NCI-H1436 treated with DMSO at 0.1 percent for 48 hours (cell line): ENCODE measurements around the gene KCNT2.

Experiments
- DNase-seq: peaks from one replicate; lab custom pipeline; 2025; lab: John Stamatoyannopoulos, UW

KCNT2 gene

GRCh38 chr1:196450143-196451095 lies 157.8 kb downstream of the KCNT2 start:
- no peak for DNase-seq

DNA sequence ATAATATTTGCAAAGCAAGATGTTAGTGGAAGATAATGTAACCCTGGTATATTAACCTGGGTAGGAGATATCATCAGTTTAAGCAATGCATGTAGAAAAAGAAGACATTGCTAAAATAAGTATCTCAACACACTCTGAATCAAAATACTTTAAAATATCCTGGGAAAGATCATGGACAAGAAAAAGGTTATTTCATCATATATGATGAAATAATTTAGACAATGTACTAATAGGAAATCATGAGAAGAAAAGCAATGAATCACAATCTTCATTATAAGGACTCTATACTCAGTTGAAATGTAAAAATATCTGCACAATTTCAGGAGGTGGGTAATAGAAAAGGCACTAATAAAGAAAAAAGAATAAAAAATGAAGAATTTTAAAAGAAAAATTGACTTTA lies 158.8 kb downstream of the KCNT2 start:
- no peak for DNase-seq

DNA sequence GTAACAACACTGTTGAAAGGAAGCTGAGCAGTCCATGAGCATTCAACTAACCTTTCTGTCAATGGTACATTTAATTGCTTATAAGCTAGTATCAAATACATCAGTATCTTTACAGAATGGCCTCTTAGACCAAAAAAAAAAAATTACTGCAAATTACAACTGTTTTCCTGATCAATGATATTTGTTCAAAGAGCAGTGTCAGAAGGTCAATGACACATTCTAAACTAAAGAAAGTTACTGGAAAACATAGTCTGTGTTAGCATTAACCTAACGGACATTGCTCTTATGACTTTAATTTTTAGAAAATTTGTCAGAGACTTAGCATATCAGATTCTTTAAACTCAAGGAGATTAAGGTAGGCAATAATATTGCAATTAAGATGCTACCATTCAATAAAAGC lies 162.5 kb downstream of the KCNT2 start:
- no peak for DNase-seq

DNA sequence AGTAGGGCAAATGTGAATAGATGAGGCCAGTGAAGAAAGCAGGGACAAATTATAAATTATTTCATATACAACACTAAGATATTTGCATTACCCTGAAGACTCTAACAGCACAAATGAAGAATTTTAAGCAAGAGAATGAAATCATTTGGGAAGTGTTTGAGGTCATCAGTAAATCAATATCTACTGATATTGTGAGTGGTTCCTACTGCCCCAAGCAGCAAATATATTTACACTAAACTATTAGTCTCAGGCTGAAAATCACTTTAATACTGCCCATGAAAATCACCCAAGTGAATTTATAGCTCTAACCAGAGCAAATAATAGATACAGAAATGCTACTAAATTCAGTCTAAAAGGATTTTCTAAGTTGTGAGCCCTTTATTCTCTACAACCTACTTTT lies 163.6 kb downstream of the KCNT2 start:
- DNase-seq: no peak

GRCh38 chr1:196442366-196442765 lies 165.9 kb downstream of the KCNT2 start:
- DNase-seq: no peak

GRCh38 chr1:196440711-196441110 lies 167.5 kb downstream of the KCNT2 start:
- no peak for DNase-seq

DNA sequence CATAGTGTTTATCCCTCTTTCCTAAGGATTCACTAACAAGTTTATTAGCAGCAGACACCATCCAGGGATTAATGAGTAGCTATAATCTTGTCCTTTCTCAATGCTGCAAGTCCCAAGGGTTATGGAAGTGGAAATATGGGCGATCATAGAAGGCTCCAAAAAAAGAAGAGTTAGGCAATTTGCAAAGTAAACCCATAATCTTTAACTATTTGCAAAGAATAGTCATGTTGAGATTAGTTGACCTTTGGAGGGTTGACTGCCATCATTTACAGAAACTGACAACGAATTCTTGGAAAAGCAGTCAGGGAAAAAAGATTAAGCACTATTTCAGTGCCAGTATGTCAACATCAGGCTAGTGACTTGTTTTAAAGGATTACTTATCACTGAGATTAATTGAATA lies 169.9 kb downstream of the KCNT2 start:
- DNase-seq: no peak

DNA sequence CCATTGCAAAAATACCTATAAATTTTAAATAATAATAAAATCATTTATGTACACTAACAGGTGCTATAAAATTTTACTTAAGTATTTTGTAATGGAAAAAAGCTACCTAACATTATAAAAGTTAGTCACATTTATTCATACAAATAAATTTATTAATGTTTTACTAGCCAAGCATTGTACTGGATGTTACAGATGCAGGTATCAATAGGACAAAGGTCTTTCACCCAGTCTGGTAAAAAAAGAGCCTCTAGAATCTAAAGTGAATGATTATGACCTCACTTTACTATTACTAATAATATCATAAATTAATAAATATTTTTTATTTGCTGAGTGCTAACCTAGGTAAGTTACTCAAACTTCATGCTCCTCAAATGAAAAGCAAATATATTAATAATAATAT lies 170.6 kb downstream of the KCNT2 start:
- no peak for DNase-seq

- no peak for DNase-seq
Measured at GRCh38 chr1:196433000-196433399, 175.2 kb downstream of the KCNT2 start.

GRCh38 chr1:196427976-196428734 lies 180.1 kb downstream of the KCNT2 start:
- DNase-seq: no peak

- DNase-seq: no peak
Measured at GRCh38 chr1:196425513-196425912, 182.7 kb downstream of the KCNT2 start.

DNA sequence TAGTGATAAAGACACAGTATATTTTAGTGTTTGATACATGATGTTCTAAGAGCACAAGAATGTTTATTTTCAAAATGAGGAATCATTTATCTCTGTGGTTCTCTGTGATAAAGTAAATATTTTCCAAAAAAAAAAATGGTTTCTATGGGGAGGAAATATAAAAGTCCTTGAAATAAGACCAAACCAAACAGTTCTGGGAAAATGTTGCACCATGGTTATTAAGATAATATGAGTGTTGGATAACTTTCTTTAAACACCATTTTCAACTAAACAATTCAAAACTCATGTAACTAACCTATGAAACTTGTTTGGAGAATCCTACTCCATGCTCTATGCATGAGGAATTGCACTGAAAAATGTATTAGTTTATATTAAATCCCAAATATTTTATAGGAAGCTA lies 184.6 kb downstream of the KCNT2 start:
- DNase-seq: no peak

DNA sequence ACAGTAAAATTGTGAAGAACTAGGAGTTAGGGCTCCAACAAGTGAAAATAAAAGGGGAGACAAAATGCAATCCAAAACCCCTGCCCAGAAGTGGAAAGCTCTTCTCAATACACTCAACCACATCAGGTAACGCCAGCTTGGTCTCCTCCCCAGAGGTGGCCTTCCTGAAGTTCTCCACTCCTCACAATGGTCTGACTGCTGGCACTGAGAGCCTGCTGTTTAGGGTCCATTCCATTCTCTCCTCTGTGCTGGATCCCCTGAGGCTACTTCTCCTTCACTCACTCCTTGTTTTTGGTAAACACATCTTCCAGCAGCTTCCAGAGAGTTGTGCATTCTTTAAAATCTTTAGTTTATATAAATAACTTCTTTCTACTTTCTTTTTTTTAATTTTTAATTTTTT lies 189.5 kb downstream of the KCNT2 start:
- no peak for DNase-seq

DNA sequence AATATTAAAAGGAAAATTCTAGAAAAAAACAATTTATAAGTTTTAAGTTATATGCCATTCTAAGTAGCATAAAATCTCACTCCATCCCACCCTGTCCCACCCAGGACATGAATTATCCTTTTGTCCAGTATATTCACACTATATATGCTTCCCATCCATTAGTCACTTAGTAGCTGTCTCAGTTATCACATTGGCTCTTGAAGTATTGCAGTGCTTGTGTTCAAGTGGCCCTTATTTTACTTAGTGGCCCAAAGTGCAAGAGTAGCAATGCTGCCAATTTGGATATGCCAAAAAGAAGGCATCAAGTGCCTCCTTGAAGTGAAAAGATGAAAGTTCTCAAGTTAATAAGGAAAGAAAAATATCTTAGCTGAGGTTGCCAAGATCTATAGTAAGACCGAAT lies 192.3 kb downstream of the KCNT2 start:
- DNase-seq: no peak

- no peak for DNase-seq
Measured at GRCh38 chr1:196412326-196412725, 195.9 kb downstream of the KCNT2 start.

- no peak for DNase-seq
Measured at GRCh38 chr1:196410768-196411167, 197.5 kb downstream of the KCNT2 start.

DNA sequence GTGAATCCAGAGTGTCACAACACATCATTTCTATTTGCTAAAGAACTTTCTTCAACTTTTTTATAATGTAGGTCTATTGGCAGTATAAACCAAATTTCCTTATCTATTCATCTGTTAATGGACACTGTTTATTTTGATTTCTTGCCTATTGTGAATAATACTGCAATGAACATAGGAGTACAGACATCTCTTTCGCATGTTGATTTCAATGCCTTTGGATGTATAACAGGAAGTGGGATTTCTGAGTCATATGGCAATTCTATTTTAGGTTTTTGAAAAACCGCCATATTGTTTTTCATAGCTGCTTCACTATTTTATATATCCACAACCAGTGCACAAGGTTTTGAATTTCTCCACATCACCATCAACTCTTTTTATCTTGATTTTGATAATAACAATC lies 198.7 kb downstream of the KCNT2 start:
- DNase-seq: no peak

DNA sequence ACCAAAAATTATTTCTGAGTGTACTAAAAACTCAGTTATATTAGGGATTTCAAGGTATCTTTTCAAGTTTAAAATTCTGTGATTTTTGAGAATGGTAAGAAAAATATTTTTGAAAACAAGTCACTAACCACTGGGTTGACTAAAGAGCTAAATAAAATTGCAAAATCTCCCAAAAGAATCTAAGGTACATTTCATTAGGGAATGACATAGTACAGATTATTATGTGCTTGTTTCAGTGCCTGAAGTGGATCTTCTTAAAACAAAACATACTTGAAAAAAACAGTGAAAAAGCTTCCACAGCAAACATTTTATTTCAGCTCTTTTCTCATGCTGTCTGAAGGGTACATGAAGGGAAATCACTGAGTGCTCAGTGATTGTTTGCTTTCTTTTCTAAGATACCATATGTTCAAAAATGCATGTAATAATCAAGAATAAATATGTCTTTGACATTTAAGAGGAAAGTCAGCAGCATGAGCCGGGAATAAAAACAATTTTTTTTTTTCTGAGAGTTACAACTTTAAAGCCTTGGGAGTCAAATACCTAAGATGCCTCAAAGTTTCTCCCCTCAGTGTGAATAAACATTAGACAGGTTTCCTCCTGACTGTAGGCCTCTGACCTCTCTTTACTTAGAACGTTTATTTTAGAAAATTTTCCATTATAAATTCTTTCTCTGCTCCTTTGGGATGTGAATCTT lies 200.7 kb downstream of the KCNT2 start:
- no peak for DNase-seq

- DNase-seq: no peak
Measured at GRCh38 chr1:196405839-196406238, 202.4 kb downstream of the KCNT2 start.

GRCh38 chr1:196403803-196404690 lies 204.2 kb downstream of the KCNT2 start:
- no peak for DNase-seq

DNA sequence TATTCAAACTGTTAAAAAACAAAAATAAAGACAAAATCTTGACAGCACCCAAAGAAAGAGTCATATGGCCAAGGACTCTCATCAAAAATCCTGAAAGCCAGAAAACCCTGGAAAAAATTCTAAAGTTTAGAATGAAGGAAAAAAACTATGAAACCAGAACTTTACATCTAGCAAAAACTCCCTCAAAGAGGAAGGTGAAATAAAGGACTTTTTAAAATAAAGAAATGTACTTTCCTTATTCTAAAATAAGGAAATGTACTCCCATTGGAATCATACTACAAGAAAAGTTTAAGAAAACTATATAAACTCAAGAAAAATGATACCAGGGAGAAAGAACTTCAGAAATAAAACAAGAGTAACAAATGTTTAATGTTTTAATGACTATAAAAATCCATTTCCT lies 206.3 kb downstream of the KCNT2 start:
- no peak for DNase-seq

GRCh38 chr1:196401452-196401833 lies 206.8 kb downstream of the KCNT2 start:
- DNase-seq: no peak
